HepG2 (cell line): ENCODE measurements around the gene WDR43.

Experiments
- E2F1 ChIP-seq: sonication (generic); formaldehyde crosslinking; IDR thresholded peaks from 2 replicates; pipeline ENCODE4 v1.5.0; 2020; ENCODE audit warnings: missing genetic modification reagents
- FOXP4 ChIP-seq: sonication (generic); formaldehyde crosslinking; IDR thresholded peaks from 2 replicates; pipeline ENCODE4 v1.4.0; 2020; ENCODE audit warnings: missing genetic modification reagents
- REL ChIP-seq: sonication (generic); formaldehyde crosslinking; conservative IDR thresholded peaks from 2 replicates; pipeline ENCODE4 v1.8.0; 2022; ENCODE audit warnings: mild to moderate bottlenecking, missing genetic modification reagents, moderate library complexity
- RFX5 ChIP-seq: IDR thresholded peaks from 2 replicates; pipeline ENCODE4 v1.6.1; 2011; ENCODE audit warnings: low read depth, low read length, improper control_type of control experiment
- RNF2 ChIP-seq: fragments of 450-650 bp; conservative IDR thresholded peaks from 2 replicates; pipeline ENCODE4 v1.6.1; 2016; ENCODE audit warnings: low read depth
- TAF1 ChIP-seq: sonication (generic); formaldehyde crosslinking; IDR thresholded peaks from 2 replicates; pipeline ENCODE4 v1.4.0; 2020; ENCODE audit warnings: missing genetic modification reagents
- TCF7 ChIP-seq: sonication (generic); IDR thresholded peaks from 2 replicates; pipeline ENCODE4 v1.6.1; 2016; ENCODE audit warnings: antibody characterized with exemption, low read depth
- ZFX ChIP-seq: sonication (generic); formaldehyde crosslinking; IDR thresholded peaks from 2 replicates; pipeline ENCODE4 v1.4.0; 2020; ENCODE audit warnings: mild to moderate bottlenecking, low read depth, missing genetic modification reagents, moderate library complexity
- TF ChIP-seq, protein P1 (sequence below): sonication (generic); formaldehyde crosslinking; IDR thresholded peaks from 2 replicates; pipeline ENCODE4 v1.5.0; 2020; ENCODE audit warnings: mild to moderate bottlenecking, missing genetic modification reagents, moderate library complexity

GRCh38 chr2:28948160-28948559 is 53.7 kb downstream of the WDR43 start:
- TF ChIP-seq E2F1 (CRISPR knock-in tag) (no peak), REL (CRISPR knock-in tag) (no peak), TCF7 (no peak), RFX5 (no peak), FOXP4 (CRISPR knock-in tag) (no peak), ZFX (CRISPR knock-in tag) (no peak), RNF2 (no peak), TAF1 (no peak)
- TF ChIP-seq, protein P1, sequence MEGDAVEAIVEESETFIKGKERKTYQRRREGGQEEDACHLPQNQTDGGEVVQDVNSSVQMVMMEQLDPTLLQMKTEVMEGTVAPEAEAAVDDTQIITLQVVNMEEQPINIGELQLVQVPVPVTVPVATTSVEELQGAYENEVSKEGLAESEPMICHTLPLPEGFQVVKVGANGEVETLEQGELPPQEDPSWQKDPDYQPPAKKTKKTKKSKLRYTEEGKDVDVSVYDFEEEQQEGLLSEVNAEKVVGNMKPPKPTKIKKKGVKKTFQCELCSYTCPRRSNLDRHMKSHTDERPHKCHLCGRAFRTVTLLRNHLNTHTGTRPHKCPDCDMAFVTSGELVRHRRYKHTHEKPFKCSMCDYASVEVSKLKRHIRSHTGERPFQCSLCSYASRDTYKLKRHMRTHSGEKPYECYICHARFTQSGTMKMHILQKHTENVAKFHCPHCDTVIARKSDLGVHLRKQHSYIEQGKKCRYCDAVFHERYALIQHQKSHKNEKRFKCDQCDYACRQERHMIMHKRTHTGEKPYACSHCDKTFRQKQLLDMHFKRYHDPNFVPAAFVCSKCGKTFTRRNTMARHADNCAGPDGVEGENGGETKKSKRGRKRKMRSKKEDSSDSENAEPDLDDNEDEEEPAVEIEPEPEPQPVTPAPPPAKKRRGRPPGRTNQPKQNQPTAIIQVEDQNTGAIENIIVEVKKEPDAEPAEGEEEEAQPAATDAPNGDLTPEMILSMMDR (CRISPR knock-in tag) = no peak
